ENCODE data around the gene TMEM163.

GRCh38 chr2:134550566-134551164 is 168.1 kb downstream of the TMEM163 start:
- TF ChIP-seq POLR2A (IDR thresholded peaks at IDR 0.05; ENCODE audit: extremely low read depth, insufficient read length) (no peak), CTCF (IDR thresholded peaks at IDR 0.05; ENCODE audit: low read depth, low read length) (no peak), MAX (IDR thresholded peaks at IDR 0.05; ENCODE audit: low read depth, low read length) (no peak), MYC (IDR thresholded peaks at IDR 0.05; ENCODE audit: low read depth, low read length) (no peak)

Data from NB4 (cell line).